ENCODE measurements around the gene PPM1J. TPM values are rescaled to one million over a fixed set of nuclear protein-coding genes. Genes with fewer than 3 reads are reported as not detected.

The PPM1J gene
- total RNA-seq, 1 experiment from 2014 or later, result 19.3 TPM

GRCh38 chr1:112744009-112744578 is 29.0 kb upstream of the PPM1J start:
- no peaks in the 10 kb centered on the region for H3K9me3 Mint-ChIP-seq
- H3K27ac Mint-ChIP-seq, result no peak overlapping the region
- H3K4me3 Mint-ChIP-seq, result peak overlapping the region; percentile 57
- ChIA-PET POLR2A (no interaction called here), CTCF (interaction anchor here (0.6 to 3.7 kb wide), 18 partner anchors 10 to 329 kb away, joined by 3 to 34 read pairs (median 4); partner anchors contain the start of genes LRIG2 and PPM1J)
- H3K4me1 Mint-ChIP-seq, result peaks cover 8% of the 10 kb centered on the region
- H3K27me3 Mint-ChIP-seq (ENCODE audit: low read depth), result peaks cover 82% of the 10 kb centered on the region
- 0 out of 2 replicates have a peak, but pooled peaks have one; percentile 54 for TF ChIP-seq E2F1 (CRISPR knock-in tag; IDR thresholded peaks at IDR 0.05)
- TF ChIP-seq TP53 (CRISPR knock-in tag; IDR thresholded peaks at IDR 0.05), result no peak
- TF ChIP-seq ELF4 (CRISPR knock-in tag; IDR thresholded peaks at IDR 0.05; ENCODE audit: low read depth), result no peak
- no peak for TF ChIP-seq PRRX2 (CRISPR knock-in tag; IDR thresholded peaks at IDR 0.05)
- TF ChIP-seq FOXK1 (CRISPR knock-in tag; IDR thresholded peaks at IDR 0.05), result no peak
- TF ChIP-seq PRDM15 (CRISPR knock-in tag; IDR thresholded peaks at IDR 0.05), result no peak
- no peak for TF ChIP-seq JAZF1 (CRISPR knock-in tag; IDR thresholded peaks at IDR 0.05)
- TF ChIP-seq ZNF423 (CRISPR knock-in tag; IDR thresholded peaks at IDR 0.05), result no peak
- peak; percentile 88 for TF ChIP-seq MAX (CRISPR knock-in tag; IDR thresholded peaks at IDR 0.05)
- peak; percentile 62 for TF ChIP-seq USF1 (CRISPR knock-in tag; IDR thresholded peaks at IDR 0.05)
- no peak for TF ChIP-seq NFYB (CRISPR knock-in tag; conservative IDR thresholded peaks at IDR 0.05; ENCODE audit: low read depth)
- TF ChIP-seq FOXP1 (CRISPR knock-in tag; IDR thresholded peaks at IDR 0.05; ENCODE audit: borderline replicate concordance), result 0 out of 2 replicates have a peak, but pooled peaks have one; percentile 30
- 0 out of 2 replicates have a peak, but pooled peaks have one; percentile 21 for TF ChIP-seq NR2C2 (CRISPR knock-in tag; IDR thresholded peaks at IDR 0.05)
- TF ChIP-seq HMGXB4 (CRISPR knock-in tag; IDR thresholded peaks at IDR 0.05), result peak; percentile 82; the same call in 1 of the 2 replicates
- TF ChIP-seq CREB1 (CRISPR knock-in tag; IDR thresholded peaks at IDR 0.05), result no peak
- peak; percentile 51; the same call in 1 of the 2 replicates for TF ChIP-seq ZBTB43 (CRISPR knock-in tag; IDR thresholded peaks at IDR 0.05)
- TF ChIP-seq KAT7 (CRISPR knock-in tag; IDR thresholded peaks at IDR 0.05; ENCODE audit: borderline replicate concordance), result no peak
- no peak for TF ChIP-seq ZNF219 (CRISPR knock-in tag; IDR thresholded peaks at IDR 0.05; ENCODE audit: borderline replicate concordance)
- TF ChIP-seq RORB (CRISPR knock-in tag; IDR thresholded peaks at IDR 0.05), result no peak
- TF ChIP-seq SOX15 (CRISPR knock-in tag; IDR thresholded peaks at IDR 0.05), result no peak
- TF ChIP-seq TEAD1 (CRISPR knock-in tag; IDR thresholded peaks at IDR 0.05), result peak; percentile 53; the same call in 1 of the 2 replicates
- H3K36me3 Mint-ChIP-seq, result no peaks in the 10 kb centered on the region
- ATAC-seq, result peak; percentile 81
- DNase-seq (ENCODE audit: low spot score), result peak; percentile 69
